ENCODE results near the gene IL26. TPM values are rescaled to one million over a fixed set of nuclear protein-coding genes. Genes with fewer than 3 reads are reported as not detected.

The IL26 gene
- total and polyA plus RNA-seq, 9 donors: not detected

- TF ChIP-seq, protein P1, sequence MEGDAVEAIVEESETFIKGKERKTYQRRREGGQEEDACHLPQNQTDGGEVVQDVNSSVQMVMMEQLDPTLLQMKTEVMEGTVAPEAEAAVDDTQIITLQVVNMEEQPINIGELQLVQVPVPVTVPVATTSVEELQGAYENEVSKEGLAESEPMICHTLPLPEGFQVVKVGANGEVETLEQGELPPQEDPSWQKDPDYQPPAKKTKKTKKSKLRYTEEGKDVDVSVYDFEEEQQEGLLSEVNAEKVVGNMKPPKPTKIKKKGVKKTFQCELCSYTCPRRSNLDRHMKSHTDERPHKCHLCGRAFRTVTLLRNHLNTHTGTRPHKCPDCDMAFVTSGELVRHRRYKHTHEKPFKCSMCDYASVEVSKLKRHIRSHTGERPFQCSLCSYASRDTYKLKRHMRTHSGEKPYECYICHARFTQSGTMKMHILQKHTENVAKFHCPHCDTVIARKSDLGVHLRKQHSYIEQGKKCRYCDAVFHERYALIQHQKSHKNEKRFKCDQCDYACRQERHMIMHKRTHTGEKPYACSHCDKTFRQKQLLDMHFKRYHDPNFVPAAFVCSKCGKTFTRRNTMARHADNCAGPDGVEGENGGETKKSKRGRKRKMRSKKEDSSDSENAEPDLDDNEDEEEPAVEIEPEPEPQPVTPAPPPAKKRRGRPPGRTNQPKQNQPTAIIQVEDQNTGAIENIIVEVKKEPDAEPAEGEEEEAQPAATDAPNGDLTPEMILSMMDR (IDR thresholded peaks at IDR 0.05): no peak
- TF ChIP-seq EP300 (IDR thresholded peaks at IDR 0.05): no peak
- no peak for TF ChIP-seq POLR2A (IDR thresholded peaks at IDR 0.05)
- intact Hi-C loops (cut with DNase I): no loop called here
- Histone ChIP-seq H3K27ac (no peak overlapping the region), H3K27me3 (no peaks in the 10 kb centered on the region), H3K4me3 (no peak overlapping the region), H3K36me3 (no peaks in the 10 kb centered on the region), H3K4me1 (ENCODE audit: insufficient read depth) (no peaks in the 10 kb centered on the region), H3K9me3 (no peaks in the 10 kb centered on the region)
- no peak for DNase-seq
- WGBS, 3 donors: 72 to 79% (median 72%) methylated on average over 12 of the region's 12 CpGs
Observed at GRCh38 chr12:68198507-68199086, 27.0 kb downstream of the IL26 start.

DNA sequence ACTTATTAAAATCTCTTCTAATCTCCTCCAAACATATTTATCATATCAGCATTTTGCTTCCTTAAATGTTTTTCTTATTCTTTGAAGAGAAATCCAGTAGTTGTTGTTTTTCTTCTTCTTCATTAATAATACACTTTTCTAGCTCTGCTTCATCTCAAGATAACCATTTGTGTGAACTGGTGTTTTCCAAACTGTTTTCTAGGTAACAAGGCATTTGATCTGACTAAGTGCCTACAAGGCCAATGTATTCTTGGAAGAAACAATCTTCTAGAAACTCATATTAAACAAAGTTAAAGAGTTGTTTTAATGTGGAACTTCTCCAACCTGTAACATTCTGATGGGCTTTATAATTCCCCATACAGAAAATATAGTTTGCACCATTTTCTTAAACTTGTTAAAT, 35.3 kb downstream of the IL26 start:
- Histone ChIP-seq H3K36me3 (no peaks in the 10 kb centered on the region), H3K27me3 (no peaks in the 10 kb centered on the region), H3K4me3 (no peak overlapping the region), H3K9me3 (no peaks in the 10 kb centered on the region), H3K4me1 (ENCODE audit: insufficient read depth) (no peaks in the 10 kb centered on the region), H3K27ac (no peak overlapping the region)
- no peak for DNase-seq
- TF ChIP-seq EP300 (IDR thresholded peaks at IDR 0.05) (no peak), POLR2A (IDR thresholded peaks at IDR 0.05) (no peak)
- TF ChIP-seq, protein P1 (IDR thresholded peaks at IDR 0.05): no peak
- intact Hi-C loops (cut with DNase I): no loop called here

DNA sequence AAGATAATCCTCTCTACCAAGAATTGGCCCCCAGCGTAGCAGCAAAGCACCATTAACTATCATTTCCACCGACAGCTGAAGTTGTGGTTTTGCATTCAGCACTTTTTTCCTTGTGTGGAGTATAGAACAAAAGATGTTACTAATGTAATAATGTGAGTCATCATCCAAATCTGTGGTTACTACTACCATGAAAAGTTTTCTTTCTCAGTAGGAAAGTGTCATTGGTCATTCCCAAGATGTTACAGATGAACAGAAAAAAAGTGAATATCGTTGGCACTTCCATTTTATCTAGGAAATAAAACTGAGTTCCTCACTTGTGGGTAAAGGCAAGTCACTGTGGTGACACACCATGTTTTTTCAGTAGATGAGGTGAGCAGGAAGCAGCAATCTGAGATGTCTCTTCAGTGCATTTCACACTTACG, 35.8 kb downstream of the IL26 start:
- Histone ChIP-seq H3K9me3 (no peaks in the 10 kb centered on the region), H3K36me3 (no peaks in the 10 kb centered on the region), H3K4me3 (no peak overlapping the region), H3K27me3 (no peaks in the 10 kb centered on the region), H3K4me1 (ENCODE audit: insufficient read depth) (no peaks in the 10 kb centered on the region), H3K27ac (no peak overlapping the region)
- intact Hi-C loops (cut with DNase I): no loop called here
- 79 to 86% (median 80%) methylated on average over 4 of the region's 4 CpGs for WGBS, 3 donors
- DNase-seq: no peak
- TF ChIP-seq, protein P1 (IDR thresholded peaks at IDR 0.05): no peak
- TF ChIP-seq POLR2A (IDR thresholded peaks at IDR 0.05): no peak
- TF ChIP-seq EP300 (IDR thresholded peaks at IDR 0.05): no peak

DNA sequence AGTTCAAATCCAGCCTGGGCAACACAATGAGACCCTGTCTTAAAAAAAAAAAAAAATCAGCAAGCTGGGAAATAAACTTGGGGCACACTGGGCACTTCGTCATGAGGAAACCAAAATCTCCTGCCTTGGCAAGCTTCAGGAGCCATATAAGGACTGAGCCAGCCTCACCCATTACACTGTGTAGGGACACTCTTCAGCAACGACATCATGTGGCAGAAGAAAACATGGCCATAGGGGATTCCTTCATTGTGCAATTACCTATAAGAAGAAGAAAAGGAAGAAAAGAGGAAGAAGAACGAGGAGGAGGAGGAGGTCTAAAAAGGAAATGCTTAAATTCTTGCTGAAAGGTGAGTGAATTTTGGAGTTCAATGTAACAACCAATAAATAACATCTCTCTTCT, 40.0 kb downstream of the IL26 start:
- Histone ChIP-seq H3K9me3 (no peaks in the 10 kb centered on the region), H3K36me3 (no peaks in the 10 kb centered on the region), H3K27me3 (no peaks in the 10 kb centered on the region), H3K4me1 (ENCODE audit: insufficient read depth) (no peaks in the 10 kb centered on the region), H3K4me3 (no peak overlapping the region), H3K27ac (no peak overlapping the region)
- 71 to 87% (median 79%) methylated on average over 3 of the region's 3 CpGs for WGBS, 3 donors
- intact Hi-C loops (cut with DNase I): no loop called here
- DNase-seq: no peak
- no peak for TF ChIP-seq POLR2A (IDR thresholded peaks at IDR 0.05)
- TF ChIP-seq, protein P1 (IDR thresholded peaks at IDR 0.05): no peak
